Measurements from ENCODE around the gene NAALAD2.

Gene NAALAD2

GRCh38 chr11:90222459-90223247 lies 88.2 kb downstream of the NAALAD2 start, which contains the start of gene CHORDC1:
CHORDC1 (minus strand) TSS chr11:90223049; CDS start chr11:90222954, 95 bp downstream.
- peak within 1 kb of the TSS; percentile 83 for H3K27ac ChIP-seq
- H3K79me2 ChIP-seq: peaks cover 27% of the 10 kb centered on the region
- peak within 1 kb of the TSS; percentile 46 for H3K9ac ChIP-seq
- H3K36me3 ChIP-seq (ENCODE audit: control insufficient read depth, insufficient read depth, low read length): no peaks in the 10 kb centered on the region
- no peaks in the 10 kb centered on the region for H3K27me3 ChIP-seq (ENCODE audit: control insufficient read depth, insufficient read depth, low read length)
- H3K4me2 ChIP-seq (ENCODE audit: low read length): peak within 1 kb of the TSS; percentile 81
- H3K4me1 ChIP-seq: peaks cover 8% of the 10 kb centered on the region
- no peak for TF ChIP-seq CTCF (IDR thresholded peaks at IDR 0.05)
- H3K4me3 ChIP-seq (ENCODE audit: low read depth, low read length): peak within 1 kb of the TSS; percentile 60
- no peaks in the 10 kb centered on the region for H3K9me3 ChIP-seq (ENCODE audit: control insufficient read depth, low read length)
- H2AFZ ChIP-seq: peak within 1 kb of the TSS; percentile 88

GRCh38 chr11:90223248-90223585 lies 88.8 kb downstream of the NAALAD2 start:
- Histone ChIP-seq H3K36me3 (ENCODE audit: control insufficient read depth, insufficient read depth, low read length) (no peaks in the 10 kb centered on the region), H3K4me3 (ENCODE audit: low read depth, low read length) (peak overlapping the region; percentile 60), H3K27me3 (ENCODE audit: control insufficient read depth, insufficient read depth, low read length) (no peaks in the 10 kb centered on the region), H3K79me2 (peaks cover 27% of the 10 kb centered on the region), H3K27ac (peak overlapping the region; percentile 83), H2AFZ (peak overlapping the region; percentile 88), H3K4me1 (peaks cover 8% of the 10 kb centered on the region), H3K9ac (peak overlapping the region; percentile 46), H3K4me2 (ENCODE audit: low read length) (peak overlapping the region; percentile 81), H3K9me3 (ENCODE audit: control insufficient read depth, low read length) (no peaks in the 10 kb centered on the region)
- no peak for TF ChIP-seq CTCF (IDR thresholded peaks at IDR 0.05)

GRCh38 chr11:90228056-90228455 lies 93.6 kb downstream of the NAALAD2 start:
- no peak for TF ChIP-seq CTCF (IDR thresholded peaks at IDR 0.05)
- no peak overlapping the region for H3K9ac ChIP-seq
- H3K36me3 ChIP-seq (ENCODE audit: control insufficient read depth, insufficient read depth, low read length): no peaks in the 10 kb centered on the region
- H2AFZ ChIP-seq: no peak overlapping the region
- H3K4me3 ChIP-seq (ENCODE audit: low read depth, low read length): no peak overlapping the region
- H3K9me3 ChIP-seq (ENCODE audit: control insufficient read depth, low read length): no peaks in the 10 kb centered on the region
- no peak overlapping the region for H3K27ac ChIP-seq
- no peaks in the 10 kb centered on the region for H3K4me1 ChIP-seq
- no peaks in the 10 kb centered on the region for H3K27me3 ChIP-seq (ENCODE audit: control insufficient read depth, insufficient read depth, low read length)
- H3K79me2 ChIP-seq: no peaks in the 10 kb centered on the region
- no peak overlapping the region for H3K4me2 ChIP-seq (ENCODE audit: low read length)

GRCh38 chr11:90229791-90230190 lies 95.3 kb downstream of the NAALAD2 start:
- H3K27me3 ChIP-seq (ENCODE audit: control insufficient read depth, insufficient read depth, low read length): no peaks in the 10 kb centered on the region
- H3K27ac ChIP-seq: no peak overlapping the region
- no peak for TF ChIP-seq CTCF (IDR thresholded peaks at IDR 0.05)
- no peaks in the 10 kb centered on the region for H3K9me3 ChIP-seq (ENCODE audit: control insufficient read depth, low read length)
- H3K4me2 ChIP-seq (ENCODE audit: low read length): no peak overlapping the region
- no peaks in the 10 kb centered on the region for H3K4me1 ChIP-seq
- no peaks in the 10 kb centered on the region for H3K79me2 ChIP-seq
- no peak overlapping the region for H2AFZ ChIP-seq
- H3K4me3 ChIP-seq (ENCODE audit: low read depth, low read length): no peak overlapping the region
- no peaks in the 10 kb centered on the region for H3K36me3 ChIP-seq (ENCODE audit: control insufficient read depth, insufficient read depth, low read length)
- no peak overlapping the region for H3K9ac ChIP-seq

- H3K79me2 ChIP-seq: no peaks in the 10 kb centered on the region
- no peak for TF ChIP-seq CTCF (IDR thresholded peaks at IDR 0.05)
- H3K27me3 ChIP-seq (ENCODE audit: control insufficient read depth, insufficient read depth, low read length): no peaks in the 10 kb centered on the region
- no peaks in the 10 kb centered on the region for H3K9me3 ChIP-seq (ENCODE audit: control insufficient read depth, low read length)
- no peaks in the 10 kb centered on the region for H3K36me3 ChIP-seq (ENCODE audit: control insufficient read depth, insufficient read depth, low read length)
- H3K4me2 ChIP-seq (ENCODE audit: low read length): no peak overlapping the region
- no peak overlapping the region for H3K9ac ChIP-seq
- no peak overlapping the region for H2AFZ ChIP-seq
- no peak overlapping the region for H3K4me3 ChIP-seq (ENCODE audit: low read depth, low read length)
- no peaks in the 10 kb centered on the region for H3K4me1 ChIP-seq
- no peak overlapping the region for H3K27ac ChIP-seq
Observed at GRCh38 chr11:90234977-90235376, 100.5 kb downstream of the NAALAD2 start.
